ENCODE measurements around the gene ZP1.
A peak's percentile ranks its signal among the peaks of the same experiment; 100 is the strongest.

Gene ZP1

GRCh38 chr11:60830478-60831142 lies 36.7 kb upstream of the ZP1 start:
- ChIA-PET CTCF (interaction anchor here (0.5 to 4.3 kb wide), 50 partner anchors 10 to 1185 kb away, joined by 3 to 95 read pairs (median 4); partner anchors contain the start of genes CCDC86, PTGDR2 and TMEM109), POLR2A (interaction anchor here (1.7 to 1.8 kb wide), 2 partner anchors 57 to 71 kb away, joined by 4 to 6 read pairs; no protein-coding TSS in a partner anchor)
- H3K4me3 ChIP-seq (ENCODE audit: low read depth, low read length), result no peak overlapping the region
- H3K36me3 ChIP-seq (ENCODE audit: control insufficient read depth in 2 of 2, insufficient read depth in 1 of 2, low read length in 2 of 2), result no peaks in the 10 kb centered on the region
- H3K4me1 ChIP-seq (ENCODE audit: control insufficient read depth, insufficient read depth, low read length), result no peaks in the 10 kb centered on the region
- no peak for TF ChIP-seq ZNF658 (tag by site-specific recombination; IDR thresholded peaks at IDR 0.05)
- TF ChIP-seq ZBTB17 (tag by site-specific recombination; IDR thresholded peaks at IDR 0.05), result peak; percentile 58; the same call in 1 of the 2 replicates
- H3K9me3 ChIP-seq (ENCODE audit: control insufficient read depth, insufficient read depth, low read depth, low read length), result no peaks in the 10 kb centered on the region
- no peak overlapping the region for H3K27ac ChIP-seq (ENCODE audit: extremely low read depth, low read depth, low read length)

GRCh38 chr11:60831143-60831500 lies 36.2 kb upstream of the ZP1 start:
- POLR2A ChIA-PET, result interaction anchor here (1.7 to 1.8 kb wide), 2 partner anchors 57 to 71 kb away, joined by 4 to 6 read pairs; no protein-coding TSS in a partner anchor
- H3K4me3 ChIP-seq (ENCODE audit: low read depth, low read length), result no peak overlapping the region
- TF ChIP-seq CTCF (tag by site-specific recombination; IDR thresholded peaks at IDR 0.05), result peak; percentile 73; the same call in 1 of the 2 replicates
- peak; percentile 84 for TF ChIP-seq ZNF654 (tag by site-specific recombination; IDR thresholded peaks at IDR 0.05; ENCODE audit: low read depth)
- TF ChIP-seq ZBTB17 (tag by site-specific recombination; IDR thresholded peaks at IDR 0.05), result peak; percentile 54; the same call in 1 of the 2 replicates
- TF ChIP-seq ZNF560 (tag by site-specific recombination; IDR thresholded peaks at IDR 0.05; ENCODE audit: borderline replicate concordance), result no peak
- no peak for TF ChIP-seq ZNF324 (tag by site-specific recombination; IDR thresholded peaks at IDR 0.05)
- H3K27ac ChIP-seq (ENCODE audit: extremely low read depth, low read depth, low read length), result no peak overlapping the region
- CTCF ChIA-PET, result interaction anchor here (0.5 to 4.3 kb wide), 59 partner anchors 10 to 1312 kb away, joined by 3 to 95 read pairs (median 4); partner anchors contain the start of genes CCDC86, MS4A8, PTGDR2 and TMEM109
- no peaks in the 10 kb centered on the region for H3K4me1 ChIP-seq (ENCODE audit: control insufficient read depth, insufficient read depth, low read length)
- no peaks in the 10 kb centered on the region for H3K9me3 ChIP-seq (ENCODE audit: control insufficient read depth, insufficient read depth, low read depth, low read length)
- no peaks in the 10 kb centered on the region for H3K36me3 ChIP-seq (ENCODE audit: control insufficient read depth in 2 of 2, insufficient read depth in 1 of 2, low read length in 2 of 2)

GRCh38 chr11:60831501-60832079 lies 35.8 kb upstream of the ZP1 start:
- TF ChIP-seq ZNF660 (tag by site-specific recombination; IDR thresholded peaks at IDR 0.05) (0 out of 2 replicates have a peak, but pooled peaks have one; percentile 17), ZNF600 (tag by site-specific recombination; IDR thresholded peaks at IDR 0.05) (no peak)
- Histone ChIP-seq H3K9me3 (ENCODE audit: control insufficient read depth, insufficient read depth, low read depth, low read length) (no peaks in the 10 kb centered on the region), H3K4me3 (ENCODE audit: low read depth, low read length) (no peak overlapping the region), H3K36me3 (ENCODE audit: control insufficient read depth in 2 of 2, insufficient read depth in 1 of 2, low read length in 2 of 2) (no peaks in the 10 kb centered on the region), H3K4me1 (ENCODE audit: control insufficient read depth, insufficient read depth, low read length) (no peaks in the 10 kb centered on the region), H3K27ac (ENCODE audit: extremely low read depth, low read depth, low read length) (no peak overlapping the region)
- CTCF ChIA-PET, result interaction anchor here (0.6 to 4.3 kb wide), 56 partner anchors 9 to 1312 kb away, joined by 3 to 95 read pairs (median 4); partner anchors contain the start of genes CCDC86, MS4A8, PTGDR2 and TMEM109
- POLR2A ChIA-PET, result interaction anchor here (1.7 to 1.8 kb wide), 2 partner anchors 56 to 70 kb away, joined by 4 to 6 read pairs; no protein-coding TSS in a partner anchor

GRCh38 chr11:60834742-60835533 lies 32.4 kb upstream of the ZP1 start:
- Histone ChIP-seq H3K4me3 (ENCODE audit: low read depth, low read length) (no peak overlapping the region), H3K4me1 (ENCODE audit: control insufficient read depth, insufficient read depth, low read length) (no peaks in the 10 kb centered on the region), H3K27ac (ENCODE audit: extremely low read depth, low read depth, low read length) (no peak overlapping the region), H3K36me3 (ENCODE audit: control insufficient read depth in 2 of 2, insufficient read depth in 1 of 2, low read length in 2 of 2) (no peaks in the 10 kb centered on the region), H3K9me3 (ENCODE audit: control insufficient read depth, insufficient read depth, low read depth, low read length) (no peaks in the 10 kb centered on the region)
- CTCF ChIA-PET, result interaction anchor here (0.5 to 1.9 kb wide), 4 partner anchors 53 to 1027 kb away, joined by 3 to 8 read pairs (median 5); no protein-coding TSS in a partner anchor
- no peak for TF ChIP-seq ZNF416 (tag by site-specific recombination; IDR thresholded peaks at IDR 0.05)
- POLR2A ChIA-PET, result no interaction called here

GRCh38 chr11:60835534-60835846 lies 31.9 kb upstream of the ZP1 start:
- ChIA-PET CTCF (interaction anchor here (0.5 to 1.3 kb wide), 3 partner anchors 64 to 1028 kb away, joined by 3 to 7 read pairs (median 3); no protein-coding TSS in a partner anchor), POLR2A (no interaction called here)
- H3K27ac ChIP-seq (ENCODE audit: extremely low read depth, low read depth, low read length), result no peak overlapping the region
- H3K9me3 ChIP-seq (ENCODE audit: control insufficient read depth, insufficient read depth, low read depth, low read length), result no peaks in the 10 kb centered on the region
- TF ChIP-seq MYNN (tag by site-specific recombination; IDR thresholded peaks at IDR 0.05; ENCODE audit: borderline replicate concordance) (no peak), MEIS1 (CRISPR knock-in tag; IDR thresholded peaks at IDR 0.05; ENCODE audit: borderline replicate concordance) (no peak), ZNF423 (tag by site-specific recombination; IDR thresholded peaks at IDR 0.05) (no peak), ZNF580 (tag by site-specific recombination; IDR thresholded peaks at IDR 0.05) (no peak)
- H3K4me1 ChIP-seq (ENCODE audit: control insufficient read depth, insufficient read depth, low read length), result no peaks in the 10 kb centered on the region
- no peaks in the 10 kb centered on the region for H3K36me3 ChIP-seq (ENCODE audit: control insufficient read depth in 2 of 2, insufficient read depth in 1 of 2, low read length in 2 of 2)
- H3K4me3 ChIP-seq (ENCODE audit: low read depth, low read length), result no peak overlapping the region

Measured in HEK293 (cell line).